GM21619 (cell line): ENCODE measurements around the gene IFRD2.
"Not testable (repeated sequence)": the region's sequence is repeated elsewhere in the genome, so short reads cannot be mapped to it uniquely, and the experiment has no call there.

Experiments
- ATAC-seq: cut with Tn5 transposase; IDR thresholded peaks from one replicate; pipeline ENCODE4 v1.9.1; 2021; ENCODE audit not compliant: unreplicated experiment

IFRD2 gene

DNA sequence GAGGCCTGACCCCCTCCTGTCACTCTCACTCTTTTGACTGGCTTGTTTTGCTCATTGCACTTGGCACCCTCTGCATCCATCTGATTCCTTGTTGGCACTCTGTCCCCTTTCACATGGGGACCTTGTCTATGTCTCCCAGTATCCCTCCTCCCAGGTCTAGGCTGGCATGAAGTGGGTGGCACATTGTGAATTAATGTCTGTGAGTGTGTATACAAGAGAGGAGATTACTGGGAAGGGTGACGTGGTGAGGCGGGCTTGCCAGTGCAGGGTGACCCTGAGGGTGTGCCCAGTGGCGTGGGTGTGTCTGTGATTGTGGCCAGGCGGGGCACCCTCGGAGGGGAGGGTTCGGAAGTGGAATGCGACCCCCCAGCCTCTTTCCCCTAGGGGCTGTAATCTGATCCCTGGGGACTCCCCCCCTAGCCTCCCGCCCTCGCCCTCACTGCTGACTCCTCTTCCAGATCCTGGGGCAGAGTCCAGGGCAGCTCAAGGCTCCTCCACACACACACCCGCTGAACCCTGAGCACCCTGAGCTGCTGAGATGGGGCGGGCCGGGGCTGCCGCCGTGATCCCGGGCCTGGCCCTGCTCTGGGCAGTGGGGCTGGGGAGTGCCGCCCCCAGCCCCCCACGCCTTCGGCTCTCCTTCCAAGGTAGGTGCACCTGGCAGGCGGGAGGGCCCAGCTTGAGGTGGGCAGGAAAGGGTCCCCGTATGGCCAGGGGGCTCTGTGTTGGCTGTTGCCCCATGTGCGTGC is 23.4 kb downstream of the IFRD2 start, which contains the start of gene SEMA3B:
Gene SEMA3B, plus strand, starts transcription at position 445 of the 749 bp plus-strand sequence. Its CDS starts 94 bp downstream, at position 539.
- no peak for ATAC-seq

- no peak for ATAC-seq
Observed at GRCh38 chr3:50268276-50268675, 24.0 kb downstream of the IFRD2 start.

DNA sequence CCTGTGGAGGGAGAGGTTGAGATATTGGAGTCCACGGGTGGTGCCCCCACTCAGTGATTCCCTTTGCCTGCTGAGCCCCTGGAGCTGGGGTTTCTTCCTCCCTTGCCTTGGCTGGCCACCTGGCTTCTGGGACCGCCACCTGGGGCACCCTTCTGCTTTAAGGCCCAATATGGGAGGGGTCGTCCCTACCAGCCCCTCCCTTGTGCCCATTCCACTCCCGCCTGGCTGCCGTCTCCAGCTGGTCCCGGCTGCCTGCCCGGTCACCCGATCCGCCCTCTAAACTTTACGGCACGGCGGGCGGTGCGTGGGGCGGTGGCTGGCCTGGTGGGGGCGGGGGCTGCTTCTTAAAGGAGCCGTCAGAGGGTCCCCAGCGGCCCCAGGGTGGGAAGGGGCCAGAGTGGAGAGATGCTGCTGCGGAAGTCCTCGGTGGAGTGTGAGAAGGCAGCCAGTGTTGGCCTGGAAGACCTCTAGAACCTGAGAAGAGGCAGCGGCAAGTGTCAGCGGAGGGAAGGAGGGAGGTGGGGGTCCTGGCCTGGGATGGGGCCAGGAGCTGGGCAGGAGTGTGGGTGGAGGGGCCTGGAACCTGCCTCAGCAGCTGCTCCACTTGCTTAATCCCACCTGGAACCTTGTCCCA is 24.8 kb downstream of the IFRD2 start:
- no peak for ATAC-seq

DNA sequence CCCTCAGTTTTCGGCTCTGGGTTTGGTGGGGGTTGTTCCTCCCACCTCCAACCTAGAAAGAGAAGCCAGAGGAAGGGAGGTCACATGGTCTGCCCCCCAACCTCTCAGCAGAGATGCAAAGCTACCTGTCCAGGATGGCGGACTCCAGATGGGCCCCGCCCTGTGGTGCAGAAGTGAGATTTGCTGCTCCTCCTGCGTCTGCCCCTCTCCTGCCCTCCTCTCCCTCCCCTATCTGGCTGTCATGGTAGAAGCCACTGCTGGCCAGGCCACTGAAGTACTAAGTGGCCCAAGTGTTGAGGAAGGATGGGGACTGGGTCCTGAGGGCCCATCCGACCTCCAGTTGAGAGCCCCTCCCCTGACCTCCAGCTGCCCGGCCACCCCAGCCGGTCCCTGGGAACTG is 25.4 kb downstream of the IFRD2 start:
- no peak for ATAC-seq

- ATAC-seq, result no peak
Observed at GRCh38 chr3:50266017-50266416, 26.2 kb downstream of the IFRD2 start.

- no peak for ATAC-seq
Observed at GRCh38 chr3:50265571-50265970, 26.7 kb downstream of the IFRD2 start.

- ATAC-seq, result no peak
Observed at GRCh38 chr3:50264964-50265485, 27.2 kb downstream of the IFRD2 start.

- ATAC-seq, result no peak
Observed at GRCh38 chr3:50264383-50264963, 27.8 kb downstream of the IFRD2 start.

GRCh38 chr3:50263478-50264382 is 28.5 kb downstream of the IFRD2 start:
- no peak for ATAC-seq

DNA sequence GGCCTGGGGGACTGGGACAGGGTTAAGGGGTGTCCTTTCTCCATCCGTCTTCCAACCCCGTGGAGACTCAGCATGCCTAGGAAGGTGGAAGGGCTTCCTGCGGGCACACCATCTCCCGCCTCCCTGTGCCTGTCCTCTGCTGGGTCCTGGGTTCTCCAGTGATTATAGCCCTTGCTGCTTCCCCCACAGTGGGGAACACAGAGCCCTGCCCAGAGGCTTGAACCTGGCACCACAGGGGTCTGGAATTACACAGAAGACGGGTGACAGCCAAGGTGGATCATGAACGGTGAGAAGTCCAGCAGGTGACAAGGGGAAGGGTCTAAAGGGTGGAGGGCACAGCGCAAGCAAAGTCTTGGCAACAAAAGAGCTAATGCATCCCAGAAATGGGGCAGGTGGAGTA is 29.5 kb downstream of the IFRD2 start:
- ATAC-seq, result no peak

DNA sequence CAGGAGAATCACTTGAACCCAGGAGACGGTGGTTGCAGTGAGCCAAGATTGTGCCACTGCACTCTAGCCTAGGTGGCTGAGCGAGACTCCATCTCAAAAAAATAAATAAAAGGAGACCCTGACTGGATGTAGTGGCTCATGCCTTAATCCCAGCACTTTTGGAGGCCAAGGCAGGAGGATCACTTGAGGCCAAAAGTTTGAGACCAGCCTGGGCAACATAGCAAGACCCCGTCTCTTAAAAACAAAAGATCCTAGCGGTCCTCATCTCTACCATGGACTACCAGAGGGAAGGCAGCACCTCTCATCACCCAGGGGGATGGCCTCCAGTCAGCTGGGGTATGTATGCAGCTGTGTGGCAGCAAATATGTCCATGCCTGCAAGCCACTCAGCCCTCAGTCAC is 30.0 kb downstream of the IFRD2 start:
- ATAC-seq, result not testable (repeated sequence)

- no peak for ATAC-seq
Observed at GRCh38 chr3:50261505-50261904, 30.7 kb downstream of the IFRD2 start.

GRCh38 chr3:50260942-50261441 is 31.2 kb downstream of the IFRD2 start:
- no peak for ATAC-seq

GRCh38 chr3:50260027-50260941 is 31.9 kb downstream of the IFRD2 start:
- peak; percentile 77 for ATAC-seq

DNA sequence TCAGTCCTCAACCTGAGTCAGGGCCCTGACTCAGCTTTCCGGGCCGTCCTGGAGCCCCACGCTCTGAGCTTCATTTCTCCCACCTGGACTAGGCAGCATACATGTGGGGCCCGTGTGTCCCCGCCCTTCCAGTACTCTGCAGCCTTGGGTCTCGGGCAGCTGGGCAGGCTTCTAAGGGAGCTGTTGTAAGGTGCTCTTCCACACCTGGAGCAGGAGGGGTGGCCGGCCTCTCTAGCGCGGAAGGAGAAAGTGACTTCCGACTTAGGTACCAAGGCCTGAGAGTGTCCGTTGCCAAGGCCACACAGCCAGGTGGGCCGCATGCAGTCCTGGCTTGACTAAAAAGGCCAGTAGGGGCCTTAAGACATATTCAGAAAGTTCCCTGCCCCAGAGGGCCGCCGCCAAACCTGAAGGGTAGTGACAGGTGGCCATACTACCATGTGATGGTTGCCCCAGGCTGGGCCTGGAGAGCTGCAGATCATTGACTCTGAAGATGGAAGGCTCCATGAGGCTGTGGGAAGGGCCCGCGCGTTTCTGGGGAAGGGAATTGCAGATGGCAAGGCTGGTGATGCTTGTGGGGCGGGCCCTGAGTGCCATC is 32.7 kb downstream of the IFRD2 start:
- ATAC-seq, result peak; percentile 8

DNA sequence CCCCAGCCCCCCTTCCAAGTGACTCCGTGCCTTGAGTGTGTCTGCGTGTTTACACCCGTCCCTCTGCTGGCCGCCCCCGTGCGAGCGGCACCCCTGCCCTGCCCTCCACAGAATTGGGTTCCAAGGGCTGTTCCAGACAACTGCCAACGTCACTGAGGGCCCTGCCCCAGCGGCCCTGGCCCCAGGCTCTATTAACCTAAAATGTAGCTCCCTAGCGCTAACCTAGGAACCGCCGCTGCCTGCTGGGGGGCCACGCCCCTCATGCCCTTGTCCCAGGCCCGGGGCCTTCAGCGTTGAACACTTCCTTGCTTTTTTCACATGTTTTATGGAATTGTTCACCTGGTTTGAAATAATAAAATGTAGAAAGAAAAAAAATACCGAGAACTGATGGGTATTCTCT is 33.2 kb downstream of the IFRD2 start:
- no peak for ATAC-seq

DNA sequence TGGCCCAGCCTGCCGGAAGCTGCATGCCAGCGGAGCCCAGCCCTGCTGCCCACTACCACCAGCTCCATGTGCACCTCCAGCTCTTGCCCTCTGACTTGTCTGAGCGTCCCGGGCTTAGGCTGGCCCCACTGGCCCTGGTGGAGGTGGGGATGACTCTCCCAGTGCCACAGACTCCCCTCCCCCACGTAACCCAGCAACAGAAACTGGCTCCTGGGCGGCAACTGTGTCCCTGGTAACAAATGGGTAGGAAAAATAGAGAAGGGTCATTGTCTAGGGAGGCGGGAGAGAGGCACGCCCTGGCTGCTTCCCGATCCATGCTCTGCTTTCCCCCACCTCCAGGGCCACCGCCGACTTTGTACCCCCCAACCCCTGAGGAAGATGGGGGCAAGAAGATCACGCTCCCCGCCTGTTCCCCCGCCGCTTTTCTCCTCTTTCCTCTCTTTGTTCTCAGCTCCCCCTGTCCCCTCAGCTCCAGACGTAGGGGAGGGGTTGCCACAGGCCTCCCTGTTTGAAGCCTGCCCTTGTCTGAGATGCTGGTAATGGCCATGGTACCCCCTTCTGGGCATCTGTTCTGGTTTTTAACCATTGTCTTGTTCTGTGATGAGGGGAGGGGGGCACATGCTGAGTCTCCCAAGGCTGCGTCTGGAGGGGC is 34.1 kb downstream of the IFRD2 start:
- ATAC-seq, result no peak

DNA sequence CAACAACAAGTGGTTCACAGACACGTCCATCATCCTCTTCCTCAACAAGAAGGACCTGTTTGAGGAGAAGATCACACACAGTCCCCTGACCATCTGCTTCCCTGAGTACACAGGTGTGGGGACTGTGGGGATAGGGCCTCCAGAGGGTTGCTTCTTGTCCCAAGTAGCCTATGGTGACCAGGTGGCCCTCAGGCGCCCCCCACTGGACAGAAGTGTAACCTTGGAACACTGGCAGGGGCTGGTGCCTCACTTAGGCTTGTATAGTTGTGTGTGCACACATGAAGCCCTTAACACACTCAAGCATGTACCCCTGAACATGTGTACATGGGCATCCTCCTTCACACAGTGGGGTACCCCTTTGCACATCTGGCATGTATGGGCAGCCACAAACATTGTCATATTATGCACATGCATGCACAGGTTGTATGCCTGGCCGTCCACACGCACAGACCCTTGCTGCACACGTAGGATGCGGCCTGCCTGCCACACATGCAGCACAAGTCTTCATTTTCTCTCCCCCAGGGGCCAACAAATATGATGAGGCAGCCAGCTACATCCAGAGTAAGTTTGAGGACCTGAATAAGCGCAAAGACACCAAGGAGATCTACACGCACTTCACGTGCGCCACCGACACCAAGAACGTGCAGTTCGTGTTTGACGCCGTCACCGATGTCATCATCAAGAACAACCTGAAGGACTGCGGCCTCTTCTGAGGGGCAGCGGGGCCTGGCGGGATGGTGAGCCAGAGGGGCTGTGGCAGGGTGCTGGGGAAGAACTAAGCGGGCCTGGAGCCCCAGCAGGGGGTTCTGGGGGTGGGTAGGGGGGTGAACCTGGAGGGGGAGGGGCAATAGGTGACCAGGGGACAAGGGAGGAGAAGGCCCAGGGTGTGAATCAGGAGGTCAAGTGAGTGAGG is 35.0 kb downstream of the IFRD2 start:
- no peak for ATAC-seq
